ENCODE results near the gene GRK4.

Gene GRK4

GRCh38 chr4:3074846-3075651, 111.7 kb downstream of the GRK4 start:
- DNase-seq = peak; percentile 72

- no peak for DNase-seq
Measured at GRCh38 chr4:3075652-3075981, 112.2 kb downstream of the GRK4 start.

DNA sequence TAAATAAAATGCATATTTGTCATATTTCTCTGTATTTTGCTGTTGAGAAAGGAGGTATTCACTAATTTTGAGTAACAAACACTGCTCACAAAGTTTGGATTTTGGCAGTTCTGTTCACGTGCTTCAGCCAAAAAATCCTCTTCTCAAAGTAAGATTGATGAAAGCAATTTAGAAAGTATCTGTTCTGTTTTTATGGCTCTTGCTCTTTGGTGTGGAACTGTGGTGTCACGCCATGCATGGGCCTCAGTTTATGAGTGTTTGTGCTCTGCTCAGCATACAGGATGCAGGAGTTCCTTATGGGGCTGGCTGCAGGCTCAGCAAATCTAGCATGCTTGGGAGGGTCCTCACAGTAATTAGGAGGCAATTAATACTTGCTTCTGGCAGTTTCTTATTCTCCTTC, 114.4 kb downstream of the GRK4 start:
- DNase-seq = no peak

GRCh38 chr4:3079694-3080123, 116.3 kb downstream of the GRK4 start:
- no peak for DNase-seq

- DNase-seq = no peak
Measured at GRCh38 chr4:3082925-3083515, 119.6 kb downstream of the GRK4 start.

DNA sequence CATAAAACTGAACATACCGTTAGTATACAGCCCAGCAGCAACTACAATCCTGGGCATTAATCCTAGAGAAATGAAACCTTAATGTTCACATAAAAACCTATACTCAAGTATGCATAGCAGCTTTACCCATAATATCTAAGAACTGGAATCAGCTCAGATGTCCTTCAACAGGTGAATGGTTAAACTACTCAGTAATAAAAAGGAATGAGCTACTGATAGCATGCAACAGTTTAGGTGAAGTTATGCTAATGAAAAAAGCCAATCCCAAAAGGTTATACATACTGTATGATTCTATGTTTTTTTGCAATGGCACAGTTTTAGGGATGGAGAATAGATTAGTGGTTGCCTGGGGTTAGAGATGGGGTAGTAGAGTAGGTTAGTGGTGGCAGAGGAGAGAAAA, 120.4 kb downstream of the GRK4 start:
- DNase-seq = no peak

DNA sequence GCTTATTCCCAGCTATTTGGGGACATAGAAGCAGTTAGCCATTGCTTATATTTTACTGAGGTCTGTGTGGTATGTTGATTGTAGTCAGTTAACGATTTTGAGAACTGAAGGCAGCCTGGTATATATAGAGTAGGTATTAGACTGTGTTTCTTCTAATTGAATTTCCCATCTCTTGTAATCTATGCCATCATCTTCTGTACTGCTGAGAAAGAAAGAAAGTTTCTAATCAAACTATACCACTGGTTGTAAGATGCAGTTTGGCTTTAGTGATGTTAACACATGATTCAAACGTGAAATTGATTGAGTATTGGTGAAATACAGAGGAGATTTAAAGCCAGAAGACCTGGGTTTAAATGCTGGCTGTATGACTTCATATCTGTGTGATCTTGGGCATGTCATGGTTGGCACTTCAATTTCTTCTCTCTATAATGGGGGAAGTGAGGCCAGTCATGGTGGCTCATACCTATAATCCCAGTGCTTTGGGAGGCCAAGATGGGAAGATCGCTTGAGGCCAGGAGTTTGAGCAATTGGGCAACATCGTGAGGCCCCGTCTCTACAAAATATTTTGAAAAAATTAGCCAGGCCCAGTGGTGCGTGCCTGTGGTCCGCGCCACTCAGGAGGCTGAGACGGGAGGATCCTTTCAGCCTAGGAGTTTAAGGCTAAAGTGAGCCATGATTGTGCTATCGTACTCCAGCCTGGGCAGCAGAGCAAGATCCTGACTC, 122.7 kb downstream of the GRK4 start:
- no peak for DNase-seq

DNA sequence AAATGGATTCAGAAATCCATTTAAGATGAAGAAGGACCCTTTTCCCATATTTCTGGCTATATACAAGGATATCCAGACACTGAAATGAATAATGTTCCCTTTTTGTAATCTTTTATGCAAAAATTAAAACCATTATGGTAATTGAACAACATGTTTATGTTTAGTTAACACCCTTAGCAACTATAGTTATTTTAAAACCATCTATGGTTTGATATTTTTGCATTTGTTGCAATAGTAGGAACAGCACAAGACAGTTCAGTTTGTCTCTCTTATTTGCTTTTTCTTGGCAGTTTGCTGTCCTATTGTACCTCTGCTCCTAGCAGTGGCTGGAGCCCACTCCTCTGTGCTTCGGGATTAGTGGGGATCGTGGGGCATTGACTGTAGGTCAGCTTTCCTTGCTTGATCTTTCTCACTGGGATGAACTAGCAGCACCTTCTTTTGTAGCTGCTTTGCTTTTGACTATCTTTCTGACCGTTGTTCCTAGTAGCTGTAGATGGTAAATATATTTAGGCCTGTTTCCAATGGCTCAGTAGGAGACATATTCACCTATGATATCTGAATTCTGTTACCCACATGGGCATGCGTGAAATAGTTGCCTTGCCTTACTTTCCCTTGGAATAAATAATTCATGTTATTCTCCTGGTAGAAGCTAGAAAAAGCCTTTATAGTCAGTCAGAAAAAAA, 123.9 kb downstream of the GRK4 start:
- no peak for DNase-seq
